WERI-Rb-1 (cell line): Measurements from ENCODE around the gene CALML3.

Experiments used
- DNase-seq: peaks from one replicate; pipeline ENCODE4 v3.0.0-alpha.2; 2020
- H3K27ac ChIP-seq: fragments of 250-450 bp; sonication (Bioruptor Pico); 2 replicates; pipeline ENCODE4 v1.5.1; 2020; ENCODE audit warnings: mild to moderate bottlenecking, moderate library complexity
- H3K27me3 ChIP-seq: fragments of 250-450 bp; sonication (Bioruptor Pico); 2 replicates; pipeline ENCODE4 v1.5.1; 2021; ENCODE audit warnings: mild to moderate bottlenecking, low read depth, moderate library complexity; ENCODE audit not compliant: insufficient read depth, severe bottlenecking
- H3K36me3 ChIP-seq: fragments of 250-450 bp; sonication (Bioruptor Pico); 2 replicates; pipeline ENCODE4 v1.5.1; 2020; ENCODE audit warnings: mild to moderate bottlenecking, moderate library complexity
- H3K4me3 ChIP-seq: 2 replicates; pipeline ENCODE4 v1.5.1; 2011; ENCODE audit warnings: low read depth, mild to moderate bottlenecking, control low read depth, low read length
- H3K9me3 ChIP-seq: fragments of 250-450 bp; sonication (Bioruptor Pico); 2 replicates; pipeline ENCODE4 v1.5.1; 2021; ENCODE audit warnings: mild to moderate bottlenecking, moderate library complexity; ENCODE audit not compliant: severe bottlenecking
- TF ChIP-seq, protein P1 (sequence below): IDR thresholded peaks from 2 replicates; pipeline ENCODE4 v1.5.1; 2011; ENCODE audit warnings: low read depth, mild to moderate bottlenecking, control low read depth, inconsistent platforms, low read length

CALML3 gene

DNA sequence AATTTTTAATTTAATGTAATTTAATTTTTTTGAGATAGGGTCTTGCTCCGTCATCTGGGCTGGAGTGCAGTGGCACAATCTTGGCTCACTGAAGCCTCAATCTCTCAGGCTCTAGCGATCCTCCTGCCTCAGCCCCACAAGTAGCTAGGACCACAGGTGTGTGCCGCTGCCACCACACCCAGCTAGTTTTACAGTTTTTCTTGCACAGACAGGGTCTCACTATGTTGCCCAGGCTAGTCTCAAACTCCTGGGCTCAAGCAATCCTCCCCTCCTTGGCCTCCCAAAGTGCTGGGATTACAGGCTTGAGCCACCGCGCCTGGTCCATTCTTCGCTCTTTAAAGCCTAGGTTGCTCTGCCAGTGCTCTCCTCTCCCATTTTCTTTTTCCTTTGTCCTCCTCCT lies 12.9 kb downstream of the CALML3 start:
- no peak overlapping the region for H3K4me3 ChIP-seq
- H3K9me3 ChIP-seq = no peaks in the 10 kb centered on the region
- DNase-seq = no peak
- no peaks in the 10 kb centered on the region for H3K27me3 ChIP-seq
- H3K27ac ChIP-seq = no peak overlapping the region
- no peaks in the 10 kb centered on the region for H3K36me3 ChIP-seq
- TF ChIP-seq, protein P1, sequence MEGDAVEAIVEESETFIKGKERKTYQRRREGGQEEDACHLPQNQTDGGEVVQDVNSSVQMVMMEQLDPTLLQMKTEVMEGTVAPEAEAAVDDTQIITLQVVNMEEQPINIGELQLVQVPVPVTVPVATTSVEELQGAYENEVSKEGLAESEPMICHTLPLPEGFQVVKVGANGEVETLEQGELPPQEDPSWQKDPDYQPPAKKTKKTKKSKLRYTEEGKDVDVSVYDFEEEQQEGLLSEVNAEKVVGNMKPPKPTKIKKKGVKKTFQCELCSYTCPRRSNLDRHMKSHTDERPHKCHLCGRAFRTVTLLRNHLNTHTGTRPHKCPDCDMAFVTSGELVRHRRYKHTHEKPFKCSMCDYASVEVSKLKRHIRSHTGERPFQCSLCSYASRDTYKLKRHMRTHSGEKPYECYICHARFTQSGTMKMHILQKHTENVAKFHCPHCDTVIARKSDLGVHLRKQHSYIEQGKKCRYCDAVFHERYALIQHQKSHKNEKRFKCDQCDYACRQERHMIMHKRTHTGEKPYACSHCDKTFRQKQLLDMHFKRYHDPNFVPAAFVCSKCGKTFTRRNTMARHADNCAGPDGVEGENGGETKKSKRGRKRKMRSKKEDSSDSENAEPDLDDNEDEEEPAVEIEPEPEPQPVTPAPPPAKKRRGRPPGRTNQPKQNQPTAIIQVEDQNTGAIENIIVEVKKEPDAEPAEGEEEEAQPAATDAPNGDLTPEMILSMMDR = no peak

DNA sequence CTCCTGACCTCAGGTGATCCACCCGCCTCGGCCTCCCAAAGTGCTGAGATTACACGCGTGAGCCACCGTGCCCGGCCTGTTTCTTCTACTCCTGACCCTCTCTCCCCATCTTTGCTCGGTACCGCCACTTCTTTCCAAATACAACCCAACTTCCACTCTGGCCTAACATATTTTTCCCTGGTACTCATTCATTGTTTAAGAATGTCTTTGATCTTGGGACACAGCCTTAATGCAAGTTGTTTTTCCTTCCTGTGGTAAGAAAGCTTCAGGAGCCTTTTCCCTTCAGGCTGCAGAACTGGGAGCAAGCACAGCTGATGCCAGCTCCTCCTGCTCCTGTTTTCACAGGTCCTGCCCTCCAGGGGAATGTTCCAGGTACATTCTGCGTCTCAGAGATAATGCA lies 13.7 kb downstream of the CALML3 start:
- H3K9me3 ChIP-seq = no peaks in the 10 kb centered on the region
- H3K36me3 ChIP-seq = no peaks in the 10 kb centered on the region
- no peaks in the 10 kb centered on the region for H3K27me3 ChIP-seq
- H3K4me3 ChIP-seq = no peak overlapping the region
- DNase-seq = no peak
- H3K27ac ChIP-seq = no peak overlapping the region
- TF ChIP-seq, protein P1 = no peak

DNA sequence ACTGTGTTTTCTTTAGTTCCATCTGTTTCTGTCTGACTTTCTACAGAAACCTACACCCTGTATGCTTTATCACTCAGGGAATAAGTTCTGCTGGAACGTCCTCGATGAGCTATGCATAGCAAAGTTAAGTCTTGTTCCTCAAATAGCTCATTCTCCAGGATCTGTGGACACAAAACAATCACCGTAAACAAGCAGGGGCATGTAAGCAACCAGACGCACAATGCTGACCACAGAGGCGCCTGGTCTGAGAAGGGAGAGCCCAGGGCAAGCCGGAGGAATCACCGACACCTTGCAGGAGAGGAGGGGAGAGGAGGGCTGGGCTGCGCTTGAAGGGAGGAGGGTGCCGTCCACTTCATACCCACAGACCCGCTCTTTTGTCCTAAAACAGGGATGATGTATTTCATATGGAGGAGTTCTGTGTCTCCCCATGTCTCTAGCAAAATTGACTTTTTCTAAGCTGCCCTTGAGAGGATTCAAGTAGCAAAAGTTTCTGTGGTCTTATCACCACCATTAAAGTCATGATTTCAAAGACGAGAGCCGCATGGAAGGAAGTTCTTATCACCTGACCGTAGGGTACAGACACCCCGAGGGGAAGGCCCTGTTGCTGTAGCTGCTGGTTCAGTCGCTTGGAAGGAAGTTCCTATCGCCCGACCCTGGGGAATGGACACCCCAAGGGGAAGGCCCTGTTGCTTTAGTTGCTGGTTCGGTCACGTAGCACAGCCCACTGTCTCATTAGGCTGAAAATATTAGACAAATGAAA lies 14.3 kb downstream of the CALML3 start:
- H3K27ac ChIP-seq = no peak overlapping the region
- no peaks in the 10 kb centered on the region for H3K27me3 ChIP-seq
- no peaks in the 10 kb centered on the region for H3K9me3 ChIP-seq
- TF ChIP-seq, protein P1 = no peak
- no peaks in the 10 kb centered on the region for H3K36me3 ChIP-seq
- H3K4me3 ChIP-seq = no peak overlapping the region
- no peak for DNase-seq

DNA sequence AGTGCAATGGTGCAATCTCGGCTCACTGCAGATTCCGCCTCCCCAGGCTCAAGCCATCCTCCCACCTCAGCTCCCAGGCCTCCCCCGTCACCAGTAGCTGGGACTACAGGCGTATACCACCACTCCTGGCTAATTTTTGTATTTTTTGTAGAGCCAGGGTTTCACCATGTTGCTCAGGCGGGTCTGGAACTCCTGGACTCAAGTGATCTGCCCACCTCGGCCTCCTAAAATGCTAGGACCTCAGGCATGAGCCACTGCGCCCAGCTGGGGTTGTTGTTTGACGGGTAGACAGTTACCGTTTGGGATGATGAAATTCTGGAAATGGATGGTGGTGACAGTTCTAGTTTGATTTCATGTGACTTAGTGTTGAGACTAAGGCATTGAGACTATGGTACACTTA lies 15.3 kb downstream of the CALML3 start:
- H3K9me3 ChIP-seq = no peaks in the 10 kb centered on the region
- TF ChIP-seq, protein P1 = no peak
- no peak overlapping the region for H3K4me3 ChIP-seq
- DNase-seq = no peak
- H3K27ac ChIP-seq = no peak overlapping the region
- H3K36me3 ChIP-seq = no peaks in the 10 kb centered on the region
- H3K27me3 ChIP-seq = no peaks in the 10 kb centered on the region

DNA sequence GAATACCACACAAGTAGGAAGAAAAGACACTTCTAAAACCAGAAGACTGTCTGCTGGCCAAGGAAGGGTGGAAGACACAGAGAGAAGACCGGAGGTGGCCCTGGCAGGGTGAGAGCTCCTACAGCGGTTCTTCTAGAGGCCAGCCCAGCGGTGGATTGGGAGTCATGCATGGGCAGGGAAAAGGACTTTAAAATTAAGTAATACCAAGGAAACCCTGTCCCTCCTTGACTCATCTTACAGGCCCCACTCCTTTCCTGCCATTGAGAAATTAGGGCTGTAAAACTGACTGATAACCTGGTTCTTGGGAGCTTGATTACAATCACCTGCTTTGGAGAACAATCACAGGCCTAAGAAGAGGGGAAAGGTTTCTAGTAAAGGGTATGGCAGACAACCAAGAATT lies 16.1 kb downstream of the CALML3 start:
- no peak overlapping the region for H3K4me3 ChIP-seq
- H3K36me3 ChIP-seq = no peaks in the 10 kb centered on the region
- no peaks in the 10 kb centered on the region for H3K9me3 ChIP-seq
- no peak for DNase-seq
- TF ChIP-seq, protein P1 = no peak
- no peaks in the 10 kb centered on the region for H3K27me3 ChIP-seq
- no peak overlapping the region for H3K27ac ChIP-seq

DNA sequence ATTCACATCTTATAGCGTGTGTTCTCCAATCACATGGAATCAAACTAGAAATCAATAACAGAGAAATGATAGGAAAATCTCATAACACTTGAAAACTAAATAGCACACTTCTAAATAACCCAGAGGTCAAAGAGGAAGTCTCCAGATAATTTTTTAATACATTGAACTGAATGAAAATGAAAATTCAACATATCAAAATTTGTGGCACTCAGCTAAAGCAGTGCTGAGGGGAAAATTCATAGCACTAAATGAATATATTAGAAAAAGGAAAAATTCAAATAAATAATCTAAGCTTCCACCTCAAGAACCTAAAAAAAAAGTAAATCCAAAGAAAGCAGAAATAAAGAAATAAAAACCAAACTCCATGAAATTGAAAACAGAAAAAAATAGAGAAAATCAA lies 17.3 kb downstream of the CALML3 start:
- no peaks in the 10 kb centered on the region for H3K27me3 ChIP-seq
- H3K27ac ChIP-seq = no peak overlapping the region
- H3K4me3 ChIP-seq = no peak overlapping the region
- TF ChIP-seq, protein P1 = no peak
- H3K36me3 ChIP-seq = no peaks in the 10 kb centered on the region
- no peak for DNase-seq
- H3K9me3 ChIP-seq = no peaks in the 10 kb centered on the region
